C4-2B (cell line): ENCODE measurements around the gene RALB.

ENCODE experiments used
- ZFX ChIP-seq: fragments of 450-650 bp; IDR thresholded peaks from 2 replicates; pipeline ENCODE4 v1.6.1; 2017
- TF ChIP-seq, protein P1 (sequence below): fragments of 450-650 bp; conservative IDR thresholded peaks from 2 replicates; pipeline ENCODE4 v1.5.1; 2017; ENCODE audit warnings: mild to moderate bottlenecking

DNA sequence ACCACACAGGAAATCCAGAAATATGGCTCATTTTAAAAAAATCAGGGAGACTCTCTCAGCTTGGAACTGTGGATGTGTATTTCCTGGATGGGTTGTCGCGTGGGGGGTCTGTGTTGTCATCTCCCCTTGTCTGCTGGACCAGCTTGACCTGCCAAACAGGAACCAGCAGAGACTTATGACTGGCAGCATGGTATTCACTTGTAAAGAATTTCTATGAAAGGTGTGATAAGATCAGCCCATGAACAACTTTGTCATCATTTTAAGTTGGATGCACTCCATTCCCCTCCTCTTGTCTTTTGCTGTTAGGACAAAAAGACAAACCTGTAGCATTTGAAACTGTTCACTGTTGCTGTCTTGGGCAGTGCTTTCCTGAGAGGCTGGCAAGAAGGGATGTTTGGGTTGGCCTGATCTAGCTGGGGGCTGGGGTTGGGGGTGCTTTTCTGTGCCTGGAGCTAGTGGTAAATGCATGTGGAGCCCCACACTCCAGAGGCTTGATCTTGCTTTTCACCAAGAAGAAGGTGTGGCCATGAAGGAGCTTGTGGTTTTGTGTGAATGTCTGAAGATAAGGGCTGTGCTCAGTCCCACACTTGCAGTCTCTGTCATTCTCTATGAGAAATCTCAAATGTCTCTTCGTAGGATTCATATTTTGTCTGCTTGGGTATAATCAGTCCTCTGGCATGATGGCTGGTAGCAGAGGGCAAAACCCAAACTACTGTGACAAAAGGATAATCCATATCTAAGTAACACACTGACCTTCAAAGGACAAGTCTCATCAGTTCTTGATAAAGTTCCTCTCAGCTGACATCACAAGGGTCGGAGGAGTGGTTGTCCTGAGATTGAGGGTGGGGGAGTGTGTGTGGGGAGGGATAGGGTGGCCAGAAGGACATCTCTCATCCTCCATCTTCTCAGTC is 39.0 kb downstream of the RALB start:
- TF ChIP-seq, protein P1, sequence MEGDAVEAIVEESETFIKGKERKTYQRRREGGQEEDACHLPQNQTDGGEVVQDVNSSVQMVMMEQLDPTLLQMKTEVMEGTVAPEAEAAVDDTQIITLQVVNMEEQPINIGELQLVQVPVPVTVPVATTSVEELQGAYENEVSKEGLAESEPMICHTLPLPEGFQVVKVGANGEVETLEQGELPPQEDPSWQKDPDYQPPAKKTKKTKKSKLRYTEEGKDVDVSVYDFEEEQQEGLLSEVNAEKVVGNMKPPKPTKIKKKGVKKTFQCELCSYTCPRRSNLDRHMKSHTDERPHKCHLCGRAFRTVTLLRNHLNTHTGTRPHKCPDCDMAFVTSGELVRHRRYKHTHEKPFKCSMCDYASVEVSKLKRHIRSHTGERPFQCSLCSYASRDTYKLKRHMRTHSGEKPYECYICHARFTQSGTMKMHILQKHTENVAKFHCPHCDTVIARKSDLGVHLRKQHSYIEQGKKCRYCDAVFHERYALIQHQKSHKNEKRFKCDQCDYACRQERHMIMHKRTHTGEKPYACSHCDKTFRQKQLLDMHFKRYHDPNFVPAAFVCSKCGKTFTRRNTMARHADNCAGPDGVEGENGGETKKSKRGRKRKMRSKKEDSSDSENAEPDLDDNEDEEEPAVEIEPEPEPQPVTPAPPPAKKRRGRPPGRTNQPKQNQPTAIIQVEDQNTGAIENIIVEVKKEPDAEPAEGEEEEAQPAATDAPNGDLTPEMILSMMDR, result no peak
- no peak for TF ChIP-seq ZFX
